SK-N-DZ (cell line): Measurements from ENCODE around the gene COL4A2.
"Not testable (repeated sequence)": the region's sequence is repeated elsewhere in the genome, so short reads cannot be mapped to it uniquely, and the experiment has no call there.

Experiments used
- DNase-seq: peaks from one replicate; pipeline ENCODE4 v3.0.0-alpha.2; 2015; ENCODE audit warnings: low spot score

COL4A2 gene

GRCh38 chr13:110493613-110494012 lies 186.5 kb downstream of the COL4A2 start:
- no peak for DNase-seq

- DNase-seq = no peak
Observed at GRCh38 chr13:110495376-110495775, 188.3 kb downstream of the COL4A2 start.

DNA sequence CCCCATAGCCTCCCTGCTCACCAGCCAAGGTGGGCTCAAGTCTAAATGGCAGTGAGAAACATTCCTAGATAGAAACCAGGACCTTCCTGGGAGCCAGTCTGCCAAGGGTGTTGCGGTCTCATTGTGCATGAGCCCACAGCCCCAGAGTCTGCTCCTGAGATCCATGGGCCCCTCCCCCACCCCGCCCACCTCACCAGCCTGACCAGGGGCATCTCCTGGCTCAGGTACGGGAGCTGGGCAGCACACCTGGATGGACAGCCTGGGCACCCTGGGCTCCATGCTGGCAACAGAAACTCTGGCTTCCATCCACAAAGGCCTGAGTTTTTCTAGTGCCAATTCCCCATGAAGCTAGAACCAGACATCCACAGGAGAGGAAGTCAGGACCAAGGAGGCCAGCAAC lies 188.8 kb downstream of the COL4A2 start:
- DNase-seq = no peak

DNA sequence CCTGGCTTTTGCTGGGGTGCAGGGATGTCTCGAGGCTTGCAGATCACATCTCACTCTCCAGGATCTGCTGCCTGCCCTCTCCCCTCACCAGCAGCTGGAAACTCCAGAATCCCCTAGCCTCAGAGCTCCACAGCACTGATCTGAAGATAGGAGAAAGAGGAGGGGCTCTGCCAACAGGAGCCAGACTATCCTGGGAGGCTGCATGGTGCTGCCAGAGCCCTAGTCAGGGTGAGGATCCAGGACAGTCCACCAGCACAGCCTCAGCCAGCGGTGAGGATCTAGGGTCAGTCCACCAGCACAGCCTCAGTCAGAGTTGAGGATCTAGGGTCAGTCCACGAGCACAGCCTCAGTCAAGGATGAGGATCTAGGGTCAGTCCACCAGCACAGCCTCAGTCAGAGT lies 189.2 kb downstream of the COL4A2 start:
- no peak for DNase-seq

GRCh38 chr13:110497003-110497402 lies 189.9 kb downstream of the COL4A2 start:
- DNase-seq = no peak

DNA sequence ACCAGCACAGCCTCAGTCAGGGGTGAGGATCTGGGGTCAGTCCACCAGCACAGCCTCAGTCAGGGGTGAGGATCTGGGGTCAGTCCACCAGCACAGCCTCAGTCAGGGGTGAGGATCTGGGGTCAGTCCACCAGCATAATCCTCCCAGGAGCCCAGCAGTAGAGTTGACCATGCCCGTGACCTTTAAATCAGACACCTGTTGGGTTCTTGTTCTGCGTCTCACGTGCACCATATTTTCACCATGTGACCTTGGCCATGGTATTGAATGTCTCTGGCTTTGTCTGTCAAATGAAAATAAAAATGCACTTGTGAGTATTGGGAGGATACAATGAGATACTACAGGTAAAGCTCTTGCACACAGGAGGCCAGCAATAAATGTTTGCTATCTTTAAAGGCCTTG lies 190.8 kb downstream of the COL4A2 start:
- DNase-seq = not testable (repeated sequence)

GRCh38 chr13:110498327-110498726 lies 191.2 kb downstream of the COL4A2 start:
- no peak for DNase-seq

DNA sequence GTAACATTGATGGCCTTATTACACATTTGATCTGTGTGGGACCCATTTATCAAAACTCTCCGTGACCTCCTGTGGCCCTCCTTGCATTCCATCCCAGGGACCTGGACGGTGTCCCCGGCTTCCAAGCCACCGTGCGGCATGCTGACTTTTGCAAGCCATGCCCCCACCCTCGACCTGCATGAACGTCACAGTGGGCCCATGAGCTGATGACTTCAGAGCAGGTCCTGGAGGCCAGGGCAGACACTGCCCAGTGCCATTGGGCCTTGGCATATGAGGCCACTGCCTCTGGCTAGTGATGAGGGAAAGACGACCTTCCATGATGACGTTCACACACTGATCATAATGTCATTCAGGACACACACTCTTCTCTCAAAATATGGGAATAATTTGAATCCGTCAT lies 191.7 kb downstream of the COL4A2 start:
- no peak for DNase-seq

- DNase-seq = no peak
Observed at GRCh38 chr13:110499621-110500281, 192.7 kb downstream of the COL4A2 start.

GRCh38 chr13:110500341-110500740 lies 193.3 kb downstream of the COL4A2 start:
- no peak for DNase-seq

- no peak for DNase-seq
Observed at GRCh38 chr13:110501188-110501587, 194.1 kb downstream of the COL4A2 start.

GRCh38 chr13:110503037-110503901 lies 196.2 kb downstream of the COL4A2 start:
- DNase-seq = no peak

GRCh38 chr13:110503979-110504499 lies 197.0 kb downstream of the COL4A2 start:
- DNase-seq = no peak

DNA sequence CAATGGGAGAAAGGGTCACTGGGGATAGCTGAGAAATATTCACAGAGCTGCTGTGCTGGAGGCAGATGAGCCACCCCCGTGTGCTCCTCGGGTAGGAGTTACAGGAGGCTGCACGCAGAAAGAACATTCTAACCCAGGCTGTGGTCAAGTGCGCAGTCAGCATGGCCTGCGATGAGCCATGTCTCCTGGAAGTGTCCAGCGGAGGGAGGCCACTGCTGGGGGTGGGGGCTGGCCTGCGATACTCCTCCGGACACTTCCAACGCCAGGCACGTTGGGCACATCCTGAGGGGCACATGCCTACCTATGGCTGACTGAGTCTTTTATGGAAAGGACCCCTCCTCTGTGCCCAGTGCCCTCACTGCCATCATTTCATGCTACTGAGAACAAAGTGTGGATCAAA lies 198.5 kb downstream of the COL4A2 start:
- no peak for DNase-seq

- DNase-seq = no peak
Observed at GRCh38 chr13:110506396-110506795, 199.3 kb downstream of the COL4A2 start.

- no peak for DNase-seq
Observed at GRCh38 chr13:110506859-110507566, 199.9 kb downstream of the COL4A2 start.

DNA sequence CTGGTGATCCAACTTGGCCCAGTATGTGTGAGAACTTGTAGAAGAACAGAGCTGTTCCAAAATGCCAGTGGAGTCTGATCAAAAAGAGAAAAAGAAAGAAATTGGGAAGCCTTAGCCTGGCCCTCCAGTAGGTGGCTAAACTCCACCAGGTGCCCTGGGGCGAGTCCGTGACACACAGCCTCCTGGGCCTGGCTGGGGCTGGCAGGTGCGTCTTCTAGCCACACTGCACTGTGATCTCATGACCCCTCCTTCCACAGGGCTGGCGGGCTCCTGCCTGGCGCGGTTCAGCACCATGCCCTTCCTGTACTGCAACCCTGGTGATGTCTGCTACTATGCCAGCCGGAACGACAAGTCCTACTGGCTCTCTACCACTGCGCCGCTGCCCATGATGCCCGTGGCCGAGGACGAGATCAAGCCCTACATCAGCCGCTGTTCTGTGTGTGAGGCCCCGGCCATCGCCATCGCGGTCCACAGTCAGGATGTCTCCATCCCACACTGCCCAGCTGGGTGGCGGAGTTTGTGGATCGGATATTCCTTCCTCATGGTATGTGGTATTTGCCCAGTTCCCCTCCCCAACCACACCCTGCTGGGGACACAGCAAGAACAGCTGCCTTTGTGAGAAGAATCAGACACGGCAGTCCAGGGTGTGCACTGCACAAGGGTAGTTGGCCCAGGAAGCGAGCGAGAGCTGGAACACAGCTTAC lies 200.7 kb downstream of the COL4A2 start:
- no peak for DNase-seq

GRCh38 chr13:110509478-110509926 lies 202.4 kb downstream of the COL4A2 start:
- peak; percentile 62 for DNase-seq

DNA sequence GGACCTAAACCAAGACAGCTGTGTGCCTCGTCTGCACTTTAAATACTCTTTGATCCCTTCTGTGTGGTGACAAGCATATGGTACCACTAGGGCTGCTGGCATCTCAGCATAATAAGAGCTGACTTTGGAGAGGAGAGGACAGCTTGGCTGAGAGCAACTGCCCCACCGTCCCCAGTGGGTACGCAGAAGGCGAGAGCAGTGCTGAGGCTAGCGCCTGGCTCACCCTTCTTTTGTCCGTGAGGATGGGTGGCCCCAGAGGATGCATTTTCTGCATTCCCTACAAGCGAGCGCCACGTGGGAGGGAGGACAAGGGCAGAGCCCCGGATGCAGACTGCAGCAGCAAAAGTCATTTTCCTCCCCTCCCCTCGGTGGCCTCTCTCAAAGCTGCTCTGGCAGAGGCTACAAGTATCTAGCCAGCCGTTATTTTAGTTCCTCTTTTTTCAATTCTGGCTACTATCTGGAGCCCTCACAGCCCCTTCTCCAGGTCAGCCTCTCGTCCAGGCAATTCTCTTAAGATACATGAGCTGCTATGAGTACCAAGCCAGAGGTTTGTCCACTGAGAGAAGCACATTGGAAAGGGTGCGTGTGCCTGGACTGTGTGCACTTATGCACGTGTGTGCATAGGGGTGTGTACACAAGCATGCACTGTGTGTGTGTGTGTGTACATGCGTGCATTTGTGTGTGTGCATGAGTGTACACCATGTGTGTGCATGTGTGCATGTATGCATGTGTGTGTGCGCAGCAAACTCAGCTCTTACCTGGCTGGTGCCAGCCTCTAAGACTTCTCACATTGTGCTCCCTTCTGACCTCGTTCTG lies 203.1 kb downstream of the COL4A2 start:
- DNase-seq = no peak

- DNase-seq = no peak
Observed at GRCh38 chr13:110511509-110512181, 204.6 kb downstream of the COL4A2 start.
